Neutrophil (primary cell): ENCODE results near the gene NRROS.

Source experiments
- H3K27ac ChIP-seq: fragments of 200-600 bp; sonication (generic); 2 replicates; pipeline ENCODE4 v1.5.1; 2016; ENCODE audit warnings: mild to moderate bottlenecking, moderate library complexity
- H3K27me3 ChIP-seq: fragments of 200-600 bp; sonication (generic); 2 replicates; pipeline ENCODE4 v1.6.0; 2016; ENCODE audit warnings: mild to moderate bottlenecking
- H3K36me3 ChIP-seq: fragments of 200-600 bp; sonication (generic); 2 replicates; pipeline ENCODE4 v1.5.1; 2017
- H3K4me1 ChIP-seq, 2 experiments: fragments of 200-600 bp in 1 of 2; sonication (generic) in 1 of 2; 1 replicate in 1 of 2; 2 replicates in 1 of 2; pipeline versions ENCODE4 v1.5.1 to v1.6.1; 2013 to 2016; ENCODE audit warnings: low read depth in 1 of 2, low read length in 1 of 2, mild to moderate bottlenecking in 1 of 2, moderate library complexity in 1 of 2; ENCODE audit not compliant: control insufficient read depth in 1 of 2, insufficient read depth in 1 of 2
- H3K4me3 ChIP-seq, 2 experiments: fragments of 200-600 bp in 1 of 2; sonication (generic) in 1 of 2; 1 replicate in 1 of 2; 2 replicates in 1 of 2; pipeline ENCODE4 v1.5.1; 2013 to 2016; ENCODE audit warnings: low read depth in 1 of 2, low read length in 1 of 2, mild to moderate bottlenecking in 1 of 2, moderate library complexity in 1 of 2
- H3K9me3 ChIP-seq: fragments of 200-600 bp; sonication (generic); 2 replicates; pipeline ENCODE4 v1.5.1; 2016
- CTCF ChIP-seq: fragments of 200-600 bp; sonication (generic); IDR thresholded peaks from 2 replicates; pipeline ENCODE4 v1.5.1; 2016; ENCODE audit warnings: antibody characterized with exemption

NRROS gene

GRCh38 chr3:196643761-196644160 is 4.3 kb downstream of the NRROS start:
- H3K27ac ChIP-seq, result peak overlapping the region; percentile 92
- no peak for TF ChIP-seq CTCF
- peaks cover 65 to 85% of the 10 kb centered on the region in 2 experiments for H3K4me1 ChIP-seq
- H3K9me3 ChIP-seq, result no peaks in the 10 kb centered on the region
- no peak overlapping the region for H3K4me3 ChIP-seq
- H3K27me3 ChIP-seq, result no peaks in the 10 kb centered on the region
- no peaks in the 10 kb centered on the region for H3K36me3 ChIP-seq

GRCh38 chr3:196645096-196645495 is 5.6 kb downstream of the NRROS start:
- peak overlapping the region; percentile 57 for H3K27ac ChIP-seq

GRCh38 chr3:196645897-196646665 is 6.6 kb downstream of the NRROS start:
- Histone ChIP-seq H3K27me3 (no peaks in the 10 kb centered on the region), H3K27ac (peak overlapping the region; percentile 57), H3K36me3 (no peaks in the 10 kb centered on the region), H3K9me3 (no peaks in the 10 kb centered on the region), H3K4me3 (no peak overlapping the region), H3K4me1 (peaks cover 51 to 83% of the 10 kb centered on the region in 2 experiments)
- no peak for TF ChIP-seq CTCF

More at GRCh38 chr3:196645096-196645495, 5.6 kb downstream of the NRROS start:
- Histone ChIP-seq H3K27me3 (no peaks in the 10 kb centered on the region), H3K4me1 (peaks cover 54 to 83% of the 10 kb centered on the region in 2 experiments), H3K9me3 (no peaks in the 10 kb centered on the region), H3K4me3 (no peak overlapping the region), H3K36me3 (no peaks in the 10 kb centered on the region)
- TF ChIP-seq CTCF, result no peak

- H3K9me3 ChIP-seq, result no peaks in the 10 kb centered on the region
- no peaks in the 10 kb centered on the region for H3K36me3 ChIP-seq
- H3K27ac ChIP-seq, result peak overlapping the region; percentile 57
- H3K4me3 ChIP-seq, result no peak overlapping the region
- H3K4me1 ChIP-seq, result peaks cover 51 to 83% of the 10 kb centered on the region in 2 experiments
- H3K27me3 ChIP-seq, result no peaks in the 10 kb centered on the region
- no peak for TF ChIP-seq CTCF
Observed at GRCh38 chr3:196646666-196647216, 7.2 kb downstream of the NRROS start.

- TF ChIP-seq CTCF, result no peak
- H3K27ac ChIP-seq, result peak overlapping the region; percentile 87
- no peaks in the 10 kb centered on the region for H3K9me3 ChIP-seq
- peaks cover 8% of the 10 kb centered on the region for H3K36me3 ChIP-seq
- peak overlapping the region in 1 of 2 experiments; percentile 7 for H3K4me3 ChIP-seq
- H3K27me3 ChIP-seq, result no peaks in the 10 kb centered on the region
- H3K4me1 ChIP-seq, result peaks cover 39 to 76% of the 10 kb centered on the region in 2 experiments
Observed at GRCh38 chr3:196650740-196651311, 11.3 kb downstream of the NRROS start.
